ENCODE results near the gene FAM120B.
A peak's percentile ranks its signal among the peaks of the same experiment; 100 is the strongest.
"Not testable (repeated sequence)": the region's sequence is repeated elsewhere in the genome, so short reads cannot be mapped to it uniquely, and the experiment has no call there.

The FAM120B gene

DNA sequence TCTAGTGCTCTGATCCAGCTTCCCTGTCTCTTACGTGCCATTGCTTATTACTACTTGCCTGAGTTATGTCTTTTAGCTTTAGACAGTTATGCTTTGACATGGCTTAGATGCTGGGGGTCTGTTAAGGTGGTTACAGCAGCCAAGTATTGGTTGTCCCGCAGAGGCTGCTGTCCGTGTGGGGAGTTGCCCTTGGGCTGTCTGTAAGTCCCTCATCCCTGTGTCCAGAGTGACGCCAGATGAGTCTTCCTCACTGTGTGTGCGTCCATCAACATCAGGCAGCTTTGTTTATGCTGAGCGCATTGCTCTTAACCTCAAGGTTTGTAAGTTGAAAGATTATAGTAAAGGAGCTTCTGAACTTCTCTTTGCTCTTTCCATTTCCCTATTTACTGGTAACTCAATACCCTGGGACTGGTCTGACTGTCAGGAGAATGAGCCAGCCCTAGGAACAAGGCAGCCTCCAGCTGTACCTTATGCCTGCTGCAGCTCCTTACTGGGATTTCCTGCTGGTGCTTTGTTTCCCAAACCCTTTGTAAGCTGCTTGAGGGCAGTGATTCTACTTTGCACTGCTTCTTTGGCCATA, 7.2 kb downstream of the FAM120B start:
- H3K36me3 ChIP-seq (ENCODE audit: insufficient read depth, low read length), result peaks cover 21% of the 10 kb centered on the region

DNA sequence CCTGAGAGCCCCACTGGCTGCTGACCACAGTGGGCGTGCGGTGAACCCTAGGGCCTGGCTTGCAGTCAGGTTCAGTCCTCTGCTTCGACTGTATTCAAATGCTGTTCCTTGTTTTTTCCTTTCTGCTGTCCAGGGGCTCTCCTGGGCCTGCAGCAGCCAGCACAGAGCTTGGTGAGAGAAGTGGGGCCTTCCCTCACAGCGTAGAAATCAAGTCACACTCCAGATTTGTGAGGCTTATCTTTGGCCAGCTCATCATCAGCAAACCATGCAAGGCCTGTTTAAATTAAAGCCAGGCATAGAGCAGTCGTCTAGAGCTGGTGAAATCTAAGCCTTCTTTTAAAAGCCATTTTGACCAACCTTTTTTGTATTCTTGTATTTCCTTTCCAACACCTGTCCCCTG, 8.4 kb downstream of the FAM120B start:
- H3K4me3 ChIP-seq, result no peak overlapping the region
- no peaks in the 10 kb centered on the region for H3K9me3 ChIP-seq (ENCODE audit: low read depth, low read length)
- TF ChIP-seq EZH2 (IDR thresholded peaks at IDR 0.05) (no peak), FOXP2 (optimal IDR thresholded peaks at IDR 0.05; ENCODE audit: control extremely low read depth, extremely low read length, insufficient read depth) (no peak), POLR2AphosphoS5 (IDR thresholded peaks at IDR 0.05; ENCODE audit: borderline replicate concordance, low read depth, low read length) (no peak)
- no peak overlapping the region for H3K27ac ChIP-seq
- H3K36me3 ChIP-seq (ENCODE audit: insufficient read depth, low read length), result peaks cover 25% of the 10 kb centered on the region
- DNase-seq (ENCODE audit: low read depth, low spot score), result no peak
- H3K9ac ChIP-seq (ENCODE audit: insufficient read length), result no peak overlapping the region

More for the DNA sequence above, 7.2 kb downstream of the FAM120B start:
- H3K9ac ChIP-seq (ENCODE audit: insufficient read length), result no peak overlapping the region
- H3K27ac ChIP-seq, result no peak overlapping the region
- no peak overlapping the region for H3K4me3 ChIP-seq
- H3K9me3 ChIP-seq (ENCODE audit: low read depth, low read length), result no peaks in the 10 kb centered on the region
- TF ChIP-seq POLR2AphosphoS5 (IDR thresholded peaks at IDR 0.05; ENCODE audit: borderline replicate concordance, low read depth, low read length), result no peak
- TF ChIP-seq FOXP2 (optimal IDR thresholded peaks at IDR 0.05; ENCODE audit: control extremely low read depth, extremely low read length, insufficient read depth), result no peak
- TF ChIP-seq EZH2 (IDR thresholded peaks at IDR 0.05), result no peak
- no peak for DNase-seq (ENCODE audit: low read depth, low spot score)

DNA sequence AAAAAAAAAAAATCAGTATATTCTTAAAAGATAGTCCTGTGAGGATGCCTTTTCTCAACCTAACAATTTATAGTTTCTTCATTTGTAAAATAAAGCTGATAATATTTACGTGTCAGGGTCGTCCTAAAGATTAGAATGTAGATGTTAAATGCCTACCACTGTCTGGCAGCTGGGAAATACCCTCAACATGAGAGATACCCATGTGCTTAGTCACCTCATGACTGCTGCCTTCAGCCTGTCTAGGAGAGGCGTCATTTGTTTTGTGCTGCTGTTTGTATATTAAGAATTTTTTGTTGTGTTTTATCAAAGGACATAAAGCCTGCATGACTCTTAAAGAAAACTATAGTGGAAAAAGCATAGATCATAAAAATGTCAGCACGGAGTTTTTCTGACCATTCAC, 9.5 kb downstream of the FAM120B start:
- H3K27ac ChIP-seq, result no peak overlapping the region
- no peaks in the 10 kb centered on the region for H3K9me3 ChIP-seq (ENCODE audit: low read depth, low read length)
- TF ChIP-seq POLR2AphosphoS5 (IDR thresholded peaks at IDR 0.05; ENCODE audit: borderline replicate concordance, low read depth, low read length) (no peak), FOXP2 (optimal IDR thresholded peaks at IDR 0.05; ENCODE audit: control extremely low read depth, extremely low read length, insufficient read depth) (no peak), EZH2 (IDR thresholded peaks at IDR 0.05) (no peak)
- H3K36me3 ChIP-seq (ENCODE audit: insufficient read depth, low read length), result peaks cover 27% of the 10 kb centered on the region
- no peak overlapping the region for H3K4me3 ChIP-seq
- H3K9ac ChIP-seq (ENCODE audit: insufficient read length), result no peak overlapping the region
- no peak for DNase-seq (ENCODE audit: low read depth, low spot score)

DNA sequence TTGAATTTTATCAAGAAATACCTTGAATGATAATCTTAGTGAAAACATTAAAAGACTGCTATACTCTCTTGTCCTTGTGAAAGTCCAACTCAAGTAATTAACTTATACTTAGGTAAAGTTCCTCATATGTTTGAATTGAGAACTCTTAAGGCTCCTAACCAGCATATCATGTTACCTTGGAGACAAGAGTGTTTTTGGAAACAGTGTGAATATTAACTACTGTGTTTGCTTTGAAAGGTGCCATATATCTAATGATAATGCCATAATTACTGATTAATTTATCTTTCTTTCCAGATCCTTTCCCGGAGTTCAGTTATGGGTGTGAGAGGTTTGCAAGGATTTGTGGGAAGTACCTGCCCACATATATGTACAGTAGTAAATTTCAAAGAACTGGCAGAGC, 10.5 kb downstream of the FAM120B start:
- Histone ChIP-seq H3K4me3 (no peak overlapping the region), H3K36me3 (ENCODE audit: insufficient read depth, low read length) (peaks cover 24% of the 10 kb centered on the region), H3K9me3 (ENCODE audit: low read depth, low read length) (no peaks in the 10 kb centered on the region), H3K27ac (0 out of 2 replicates have a peak overlapping the region, but pooled peaks have one; percentile 20), H3K9ac (ENCODE audit: insufficient read length) (no peak overlapping the region)
- no peak for DNase-seq (ENCODE audit: low read depth, low spot score)
- TF ChIP-seq POLR2AphosphoS5 (IDR thresholded peaks at IDR 0.05; ENCODE audit: borderline replicate concordance, low read depth, low read length) (no peak), EZH2 (IDR thresholded peaks at IDR 0.05) (no peak)

DNA sequence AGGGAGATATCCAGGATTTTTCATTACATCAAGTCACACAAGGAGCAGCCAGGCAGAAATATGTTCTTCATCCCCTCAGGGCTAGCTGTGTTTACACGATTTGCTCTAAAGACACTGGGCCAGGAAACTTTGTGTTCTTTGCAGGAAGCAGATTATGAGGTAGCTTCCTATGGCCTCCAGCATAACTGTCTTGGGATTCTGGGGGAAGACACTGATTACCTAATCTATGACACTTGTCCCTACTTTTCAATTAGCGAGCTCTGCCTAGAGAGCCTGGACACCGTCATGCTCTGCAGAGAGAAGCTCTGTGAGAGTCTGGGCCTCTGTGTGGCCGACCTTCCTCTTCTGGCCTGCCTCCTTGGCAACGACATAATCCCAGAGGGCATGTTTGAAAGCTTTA, 11.2 kb downstream of the FAM120B start:
- TF ChIP-seq EZH2 (IDR thresholded peaks at IDR 0.05) (no peak), POLR2AphosphoS5 (IDR thresholded peaks at IDR 0.05; ENCODE audit: borderline replicate concordance, low read depth, low read length) (no peak), FOXP2 (optimal IDR thresholded peaks at IDR 0.05; ENCODE audit: control extremely low read depth, extremely low read length, insufficient read depth) (no peak)
- DNase-seq (ENCODE audit: low read depth, low spot score), result peak; percentile 18
- Histone ChIP-seq H3K9me3 (ENCODE audit: low read depth, low read length) (no peaks in the 10 kb centered on the region), H3K4me3 (no peak overlapping the region), H3K27ac (0 out of 2 replicates have a peak overlapping the region, but pooled peaks have one; percentile 20), H3K9ac (ENCODE audit: insufficient read length) (no peak overlapping the region), H3K36me3 (ENCODE audit: insufficient read depth, low read length) (peaks cover 24% of the 10 kb centered on the region)

DNA sequence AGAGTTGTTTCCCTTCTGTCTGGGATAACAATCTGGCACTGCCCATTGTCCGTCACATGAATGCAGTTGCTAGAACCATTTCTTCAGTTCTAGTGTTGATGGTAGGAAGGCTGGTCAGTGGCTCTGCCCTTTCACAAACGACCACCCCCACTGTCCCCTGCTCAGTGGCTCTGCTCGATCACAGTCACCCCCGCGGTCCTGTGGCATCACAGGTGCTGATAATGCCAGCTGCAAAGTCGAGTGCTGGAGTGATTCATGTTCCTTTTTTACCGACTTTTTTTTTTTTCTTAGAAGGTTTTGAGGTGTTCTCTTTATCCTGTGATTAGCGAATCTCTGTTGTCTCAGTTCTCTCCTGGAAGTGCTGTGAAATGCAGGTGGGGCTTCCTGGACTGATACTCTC, 22.8 kb downstream of the FAM120B start:
- H3K9me3 ChIP-seq (ENCODE audit: low read depth, low read length), result no peaks in the 10 kb centered on the region
- no peak for TF ChIP-seq EZH2 (IDR thresholded peaks at IDR 0.05)
- TF ChIP-seq POLR2AphosphoS5 (IDR thresholded peaks at IDR 0.05; ENCODE audit: borderline replicate concordance, low read depth, low read length), result no peak
- TF ChIP-seq FOXP2 (optimal IDR thresholded peaks at IDR 0.05; ENCODE audit: control extremely low read depth, extremely low read length, insufficient read depth), result no peak
- peaks cover 43% of the 10 kb centered on the region for H3K36me3 ChIP-seq (ENCODE audit: insufficient read depth, low read length)
- H3K27ac ChIP-seq, result no peak overlapping the region
- H3K9ac ChIP-seq (ENCODE audit: insufficient read length), result no peak overlapping the region
- no peak overlapping the region for H3K4me3 ChIP-seq
- no peak for DNase-seq (ENCODE audit: low read depth, low spot score)

DNA sequence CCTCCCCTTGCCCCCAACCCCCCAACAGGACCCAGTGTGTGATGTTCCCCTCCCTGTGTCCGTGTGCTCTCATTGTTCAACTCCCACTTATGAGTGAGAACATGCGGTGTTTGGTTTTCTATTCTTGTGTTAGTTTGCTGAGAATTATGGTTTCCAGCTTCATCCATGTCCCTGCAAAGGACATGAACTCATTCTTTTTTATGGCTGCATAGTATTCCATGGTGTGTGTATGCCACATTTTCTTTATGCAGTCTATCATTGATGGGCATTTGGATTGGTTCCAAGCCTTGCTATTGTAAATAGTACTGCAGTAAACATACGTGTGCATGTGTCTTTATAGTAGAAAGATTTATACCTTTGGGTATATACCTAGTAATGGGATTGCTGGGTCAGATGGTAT, 28.6 kb downstream of the FAM120B start:
- H3K9ac ChIP-seq (ENCODE audit: insufficient read length); H3K9me3 ChIP-seq (ENCODE audit: low read depth, low read length); H3K4me3 ChIP-seq; H3K27ac ChIP-seq; DNase-seq (ENCODE audit: low read depth, low spot score): not testable (repeated sequence)
- H3K36me3 ChIP-seq (ENCODE audit: insufficient read depth, low read length), result peaks cover 29% of the 10 kb centered on the region

DNA sequence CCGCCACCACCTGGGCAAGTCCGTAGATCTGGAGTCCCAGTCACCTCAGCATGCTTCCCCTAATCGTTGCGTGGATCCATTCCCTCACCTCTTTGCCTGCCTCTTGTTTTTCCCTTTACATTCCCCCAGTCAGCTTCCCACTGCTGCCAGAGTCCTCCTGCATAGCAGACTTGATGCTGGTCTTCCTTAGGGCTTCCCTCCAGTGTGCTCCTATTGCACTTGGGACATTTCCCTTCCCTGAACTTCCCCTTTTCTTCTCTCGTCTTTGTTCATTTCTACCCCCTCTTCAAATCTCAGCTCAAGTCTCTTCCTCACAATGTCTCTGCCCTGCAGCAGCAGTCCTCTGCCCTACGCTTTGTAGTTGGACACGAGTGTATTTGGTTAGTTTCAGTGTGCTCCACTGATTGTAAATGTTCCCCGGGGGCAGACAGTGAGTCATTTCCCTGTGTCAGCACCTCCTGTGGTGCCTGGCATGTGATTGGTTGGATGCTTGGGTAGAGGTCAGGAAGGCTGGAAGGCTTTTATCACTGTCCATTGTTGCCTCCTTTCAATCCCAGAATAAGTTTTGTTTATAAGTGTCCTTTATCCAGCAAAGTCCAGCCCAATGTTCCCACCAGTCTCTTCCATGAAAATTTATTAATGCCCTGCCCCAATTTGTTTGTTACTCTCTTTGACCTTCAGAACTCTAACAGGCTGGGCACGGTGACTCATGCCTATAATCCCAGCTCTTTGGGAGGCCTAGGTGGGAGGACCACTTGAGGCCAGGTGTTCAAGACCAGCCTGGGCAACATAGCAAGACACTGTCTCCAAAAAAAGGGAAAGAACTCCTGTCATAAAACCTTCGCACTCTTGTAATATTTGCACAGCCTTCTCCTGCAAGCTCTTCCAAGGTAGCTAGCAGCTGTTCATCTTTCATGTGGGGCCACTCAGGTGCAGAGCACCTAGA, 38.3 kb downstream of the FAM120B start:
- DNase-seq (ENCODE audit: low read depth, low spot score), result peak; percentile 8
- no peak overlapping the region for H3K27ac ChIP-seq
- no peak overlapping the region for H3K9ac ChIP-seq (ENCODE audit: insufficient read length)
- no peaks in the 10 kb centered on the region for H3K9me3 ChIP-seq (ENCODE audit: low read depth, low read length)
- H3K36me3 ChIP-seq (ENCODE audit: insufficient read depth, low read length), result peaks cover 33% of the 10 kb centered on the region
- H3K4me3 ChIP-seq, result no peak overlapping the region
- TF ChIP-seq FOXP2 (optimal IDR thresholded peaks at IDR 0.05; ENCODE audit: control extremely low read depth, extremely low read length, insufficient read depth), result no peak

Measured in SK-N-MC (cell line).